Hematopoietic multipotent progenitor cell treated with erythropoietin and hydrocortisone succinate and interleukin-3 and kit ligand, for 17 days (in vitro differentiated cells): ENCODE data around the gene ASAP2.
"Not testable (repeated sequence)": the region's sequence is repeated elsewhere in the genome, so short reads cannot be mapped to it uniquely, and the experiment has no call there.

Source experiments
- DNase-seq: peaks from one replicate; pipeline ENCODE4 v3.0.0-alpha.2; 2015; ENCODE audit warnings: low spot score

The ASAP2 gene

DNA sequence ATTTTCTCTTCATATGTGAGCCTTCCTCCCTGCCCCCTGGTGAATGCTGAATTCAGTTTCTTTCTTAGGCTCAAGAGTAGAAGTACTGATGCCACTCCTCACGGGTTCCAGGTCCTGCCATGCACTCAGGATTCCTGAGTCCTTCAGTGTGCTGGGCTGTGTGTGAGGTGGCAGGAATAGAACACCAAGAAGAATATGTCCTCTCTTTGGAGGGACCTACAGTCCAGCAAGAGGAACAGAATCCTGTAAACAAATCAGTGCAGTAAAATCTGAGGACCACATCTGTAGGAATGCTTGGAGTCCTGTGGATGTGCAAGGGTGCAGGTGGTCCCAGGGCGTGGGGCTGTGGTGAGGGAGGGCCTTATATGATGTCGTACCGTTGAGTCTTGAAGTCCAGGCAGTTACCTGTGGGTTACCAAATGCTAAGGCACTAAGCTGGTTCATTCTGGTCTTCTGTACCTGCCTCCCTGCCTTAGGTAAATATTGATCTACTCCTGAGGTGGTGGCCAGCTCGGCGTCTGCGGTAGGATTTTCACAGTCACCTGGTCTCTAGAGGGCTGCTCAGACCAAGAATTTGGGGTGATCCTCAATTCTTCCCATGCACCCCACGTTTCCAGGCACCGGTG, 5.5 kb downstream of the ASAP2 start:
- no peak for DNase-seq

- DNase-seq = no peak
These were observed 6.2 kb downstream of the ASAP2 start for GRCh38 chr2:9212661-9213411.

GRCh38 chr2:9213477-9214051, 7.0 kb downstream of the ASAP2 start:
- DNase-seq = no peak

GRCh38 chr2:9214873-9215272, 8.3 kb downstream of the ASAP2 start:
- no peak for DNase-seq

DNA sequence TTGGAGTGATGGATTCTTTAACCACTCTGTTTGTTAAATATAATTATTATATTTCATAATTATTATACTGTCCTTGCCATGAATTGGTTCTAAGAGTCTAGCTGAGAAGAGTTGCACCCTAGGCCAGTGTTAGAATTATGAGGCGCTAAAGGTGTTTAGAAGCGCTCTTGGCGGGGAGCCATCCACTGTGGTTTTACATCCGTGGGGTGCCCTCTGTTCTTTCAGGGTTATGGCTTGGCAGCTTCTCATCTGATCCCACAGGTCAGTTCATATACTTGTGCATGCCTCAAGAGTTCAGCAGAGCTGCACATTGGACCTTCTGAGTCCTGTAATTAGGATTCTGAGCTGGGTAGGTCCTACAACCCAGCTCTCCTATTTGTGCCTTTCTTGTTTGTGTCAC, 9.1 kb downstream of the ASAP2 start:
- DNase-seq = no peak

DNA sequence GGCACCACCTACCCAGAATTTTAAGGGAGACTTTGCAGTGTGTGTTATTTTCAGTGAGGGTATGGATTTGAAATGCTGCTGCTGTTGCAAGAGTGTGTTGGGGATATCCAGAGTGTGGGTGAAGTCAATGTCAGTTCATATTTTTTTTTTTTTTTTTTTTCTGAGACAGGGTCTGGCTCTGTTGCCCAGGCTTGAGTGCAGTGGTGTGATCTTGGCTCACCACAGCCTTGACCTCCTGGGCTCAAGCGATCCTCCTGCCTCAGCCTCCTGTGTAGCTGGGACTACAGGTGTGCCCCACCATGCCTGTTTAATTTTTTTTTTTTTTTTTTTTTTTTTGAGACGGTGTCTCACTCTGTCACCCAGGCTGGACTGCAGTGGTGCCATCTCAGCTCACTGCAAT, 9.5 kb downstream of the ASAP2 start:
- not testable (repeated sequence) for DNase-seq

- no peak for DNase-seq
These were observed 11.5 kb downstream of the ASAP2 start for GRCh38 chr2:9217838-9218770.

DNA sequence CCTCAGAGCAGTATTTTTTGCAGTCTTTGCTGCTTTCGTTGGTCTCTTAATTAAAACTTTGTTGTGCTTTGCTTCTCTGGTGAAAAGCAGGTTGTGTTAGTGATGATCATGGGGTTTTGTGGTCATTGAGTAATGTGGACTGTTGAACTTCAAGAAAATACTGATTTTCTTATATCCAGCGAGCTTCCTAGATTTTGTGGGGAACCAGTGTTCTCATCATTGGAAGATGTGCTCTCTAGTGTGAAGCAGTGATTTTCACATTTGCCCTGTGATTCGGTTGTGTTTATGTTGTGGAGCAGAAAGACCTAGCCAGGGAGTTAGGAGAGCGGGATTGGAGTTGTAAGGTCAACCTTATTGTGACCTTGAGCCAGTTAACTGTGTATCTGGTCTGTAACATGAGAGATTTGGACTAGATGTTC, 12.4 kb downstream of the ASAP2 start:
- no peak for DNase-seq

GRCh38 chr2:9220201-9220600, 13.6 kb downstream of the ASAP2 start:
- no peak for DNase-seq

- no peak for DNase-seq
These were observed 14.6 kb downstream of the ASAP2 start for GRCh38 chr2:9221223-9221622.

DNA sequence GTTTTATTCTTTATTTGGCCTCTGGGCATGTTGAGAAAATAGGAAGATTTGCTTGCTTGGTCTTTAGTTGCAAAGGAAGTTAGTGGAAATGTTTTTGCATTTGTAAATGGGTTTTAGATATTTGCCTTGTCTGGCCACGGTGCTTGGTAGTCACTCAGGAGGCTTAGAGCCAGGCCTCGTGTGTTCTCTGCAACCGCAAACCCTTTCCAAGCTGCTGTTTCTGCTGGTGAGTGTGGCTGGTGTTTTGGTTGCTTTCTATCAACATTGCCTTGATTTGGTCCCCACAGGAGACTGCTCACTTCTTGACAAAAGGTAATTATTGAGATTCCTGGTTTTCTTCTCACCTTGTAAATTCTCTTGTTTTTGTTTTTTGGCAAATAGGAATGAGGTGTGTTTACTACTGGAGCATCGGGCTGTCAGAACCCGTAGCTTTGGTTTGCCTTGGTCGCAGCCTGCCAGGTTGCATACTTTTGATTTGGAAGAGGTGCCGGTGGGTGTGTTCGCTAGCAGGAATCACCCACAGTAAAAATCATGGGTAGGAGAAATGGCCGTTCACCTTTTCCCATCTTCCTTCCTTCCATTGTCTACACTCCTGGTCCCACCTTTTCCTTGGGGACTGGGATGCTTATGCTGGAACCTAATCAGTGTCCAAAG, 15.8 kb downstream of the ASAP2 start:
- DNase-seq = no peak

GRCh38 chr2:9222893-9223287, 16.3 kb downstream of the ASAP2 start:
- no peak for DNase-seq

GRCh38 chr2:9225806-9226205, 19.2 kb downstream of the ASAP2 start:
- no peak for DNase-seq

GRCh38 chr2:9226458-9227380, 20.1 kb downstream of the ASAP2 start:
- no peak for DNase-seq

- DNase-seq = no peak
These were observed 21.6 kb downstream of the ASAP2 start for GRCh38 chr2:9228088-9228751.

GRCh38 chr2:9228781-9229469, 22.3 kb downstream of the ASAP2 start:
- DNase-seq = no peak

GRCh38 chr2:9229470-9229820, 22.8 kb downstream of the ASAP2 start:
- no peak for DNase-seq

DNA sequence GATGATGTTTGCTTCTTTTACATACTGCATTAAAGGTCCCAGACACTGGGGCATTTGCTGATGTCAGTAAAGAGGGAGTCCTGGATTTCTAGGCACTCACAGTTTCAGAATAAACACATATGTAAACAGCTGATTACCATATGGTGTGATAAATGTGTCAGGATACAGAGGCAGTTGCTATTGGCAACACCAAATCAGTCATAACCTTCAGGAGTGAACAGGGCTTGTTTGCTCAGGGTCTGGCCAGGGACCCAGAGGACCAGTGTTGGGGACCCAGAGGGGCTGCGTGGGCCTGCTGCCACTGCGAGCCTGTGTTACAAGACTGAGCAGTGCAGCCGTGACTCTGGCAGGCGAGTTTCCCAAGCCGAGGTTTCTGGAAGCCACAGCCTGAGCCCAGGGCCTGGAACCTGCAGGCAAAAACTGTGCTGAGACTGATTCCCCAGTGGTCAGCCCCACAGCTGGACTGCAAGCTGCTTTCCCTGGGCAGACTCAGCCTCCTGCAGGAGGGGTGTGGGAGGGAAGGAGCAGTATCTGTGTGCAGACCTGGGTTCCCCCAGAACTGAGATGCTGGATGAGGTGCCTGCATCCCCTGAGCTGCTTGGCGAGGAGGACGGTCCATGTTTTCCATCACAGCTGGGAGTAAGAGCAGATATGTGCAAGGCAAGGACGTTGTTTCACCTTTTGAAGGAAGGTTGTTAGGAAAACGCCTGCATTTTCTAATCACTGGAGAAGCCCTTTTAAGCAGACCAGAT, 23.6 kb downstream of the ASAP2 start:
- DNase-seq = no peak

DNA sequence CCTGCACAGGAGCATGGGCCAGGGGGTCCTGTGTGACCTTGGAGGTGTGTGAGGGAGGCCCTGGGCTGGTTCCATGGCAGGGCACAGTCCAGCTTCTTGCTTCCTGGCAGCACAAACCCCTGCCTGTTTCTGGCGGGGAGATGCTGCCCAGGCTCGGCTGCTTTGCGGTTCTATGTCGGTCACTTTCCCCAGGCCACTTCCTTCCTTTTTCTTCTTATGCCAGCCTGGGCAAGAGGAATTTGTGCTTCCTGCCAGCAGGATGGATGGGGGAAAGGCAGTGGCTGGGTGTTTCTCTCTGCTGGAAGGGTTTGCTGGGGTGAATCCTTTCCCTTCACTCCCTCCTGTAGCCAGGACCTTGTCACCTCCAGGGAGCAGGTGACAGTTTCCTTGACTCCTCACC, 24.3 kb downstream of the ASAP2 start:
- DNase-seq = no peak
